ENCODE measurements around the gene PGBD1. TPM values are rescaled to one million over a fixed set of nuclear protein-coding genes. Genes with fewer than 3 reads are reported as not detected.
"Not testable (repeated sequence)": the region's sequence is repeated elsewhere in the genome, so short reads cannot be mapped to it uniquely, and the experiment has no call there.

The PGBD1 gene
- total RNA-seq, 2 donors from 2014 or later, result 7.3 to 8.3 TPM

DNA sequence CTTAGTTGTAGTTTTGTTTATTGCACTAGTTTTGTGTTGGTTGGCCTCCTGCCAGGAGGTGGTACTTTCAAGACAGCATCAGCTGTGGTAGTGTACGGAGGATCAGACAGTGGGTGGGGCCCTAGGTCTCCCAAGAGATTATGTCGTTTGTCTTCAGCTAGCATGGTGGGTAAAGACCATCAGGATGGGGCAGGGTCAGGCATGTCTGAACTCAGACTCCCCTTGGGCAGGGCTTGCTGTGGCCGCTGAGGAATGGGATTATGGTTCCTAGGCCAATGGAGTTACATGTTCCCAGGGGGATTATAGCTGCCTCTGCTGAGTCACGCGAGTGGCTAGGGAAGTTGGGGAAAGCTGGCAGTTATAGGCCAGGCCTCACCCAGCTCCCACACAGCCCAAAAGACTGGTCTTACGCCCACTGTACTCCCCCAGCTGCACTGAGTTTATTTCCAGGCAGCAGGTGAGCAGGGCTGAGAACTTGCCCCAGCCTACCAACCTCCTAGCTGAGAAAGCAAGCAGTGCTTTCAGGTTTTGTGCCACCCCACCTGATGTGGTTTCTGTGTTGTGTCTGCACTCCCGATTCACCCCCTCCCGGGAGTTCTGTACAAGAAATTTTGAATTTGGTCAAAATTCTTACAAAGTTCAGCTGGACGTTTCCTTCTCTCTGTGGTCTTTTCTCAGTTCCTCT, 29.9 kb downstream of the PGBD1 start:
- no peak overlapping the region for H3K27ac ChIP-seq
- ATAC-seq (ENCODE audit: insufficient number of reproducible peaks, low FRiP score, low read depth) (no peak), DNase-seq (ENCODE audit: low spot score) (no peak)
- H3K4me1 ChIP-seq (ENCODE audit: control insufficient read depth in 1 of 2, low read depth in 2 of 2), result no peaks in the 10 kb centered on the region
- no peaks in the 10 kb centered on the region for H3K27me3 ChIP-seq (replicated peaks; ENCODE audit: insufficient read depth)
- peaks cover 6% of the 10 kb centered on the region for H3K9me3 ChIP-seq
- H3K4me3 ChIP-seq, result no peak overlapping the region
- H3K36me3 ChIP-seq, result peaks cover 5% of the 10 kb centered on the region
- TF ChIP-seq, protein P1, sequence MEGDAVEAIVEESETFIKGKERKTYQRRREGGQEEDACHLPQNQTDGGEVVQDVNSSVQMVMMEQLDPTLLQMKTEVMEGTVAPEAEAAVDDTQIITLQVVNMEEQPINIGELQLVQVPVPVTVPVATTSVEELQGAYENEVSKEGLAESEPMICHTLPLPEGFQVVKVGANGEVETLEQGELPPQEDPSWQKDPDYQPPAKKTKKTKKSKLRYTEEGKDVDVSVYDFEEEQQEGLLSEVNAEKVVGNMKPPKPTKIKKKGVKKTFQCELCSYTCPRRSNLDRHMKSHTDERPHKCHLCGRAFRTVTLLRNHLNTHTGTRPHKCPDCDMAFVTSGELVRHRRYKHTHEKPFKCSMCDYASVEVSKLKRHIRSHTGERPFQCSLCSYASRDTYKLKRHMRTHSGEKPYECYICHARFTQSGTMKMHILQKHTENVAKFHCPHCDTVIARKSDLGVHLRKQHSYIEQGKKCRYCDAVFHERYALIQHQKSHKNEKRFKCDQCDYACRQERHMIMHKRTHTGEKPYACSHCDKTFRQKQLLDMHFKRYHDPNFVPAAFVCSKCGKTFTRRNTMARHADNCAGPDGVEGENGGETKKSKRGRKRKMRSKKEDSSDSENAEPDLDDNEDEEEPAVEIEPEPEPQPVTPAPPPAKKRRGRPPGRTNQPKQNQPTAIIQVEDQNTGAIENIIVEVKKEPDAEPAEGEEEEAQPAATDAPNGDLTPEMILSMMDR (IDR thresholded peaks at IDR 0.05), result no peak

DNA sequence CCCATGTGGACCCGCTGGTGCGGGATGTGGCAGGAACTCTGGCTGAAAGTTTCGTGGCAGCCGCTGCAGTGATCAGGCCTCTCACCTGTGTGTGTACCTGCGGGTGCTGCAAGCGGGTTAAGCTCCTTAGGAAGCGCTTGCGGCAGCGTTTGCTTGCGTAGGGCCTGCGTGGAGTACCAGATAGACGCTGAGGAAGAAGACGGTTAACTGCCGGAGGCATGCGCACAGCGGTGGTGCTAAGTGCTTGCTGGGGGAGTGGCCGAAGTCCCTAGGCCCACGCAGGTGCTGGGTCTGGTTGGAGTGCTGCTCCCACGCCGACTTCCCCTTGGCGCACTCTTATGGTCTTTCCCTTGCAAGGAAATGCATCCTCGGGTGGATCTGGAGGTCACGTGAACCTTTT, 31.6 kb downstream of the PGBD1 start:
- peaks cover 5% of the 10 kb centered on the region for H3K36me3 ChIP-seq
- H3K27me3 ChIP-seq (replicated peaks; ENCODE audit: insufficient read depth), result no peaks in the 10 kb centered on the region
- no peak overlapping the region for H3K4me3 ChIP-seq
- TF ChIP-seq, protein P1 (IDR thresholded peaks at IDR 0.05), result no peak
- H3K4me1 ChIP-seq (ENCODE audit: control insufficient read depth in 1 of 2, low read depth in 2 of 2), result no peaks in the 10 kb centered on the region
- no peak overlapping the region for H3K27ac ChIP-seq
- H3K9me3 ChIP-seq, result peaks cover 4% of the 10 kb centered on the region
- ATAC-seq (ENCODE audit: insufficient number of reproducible peaks, low FRiP score, low read depth), result no peak
- no peak for DNase-seq (ENCODE audit: low spot score)

DNA sequence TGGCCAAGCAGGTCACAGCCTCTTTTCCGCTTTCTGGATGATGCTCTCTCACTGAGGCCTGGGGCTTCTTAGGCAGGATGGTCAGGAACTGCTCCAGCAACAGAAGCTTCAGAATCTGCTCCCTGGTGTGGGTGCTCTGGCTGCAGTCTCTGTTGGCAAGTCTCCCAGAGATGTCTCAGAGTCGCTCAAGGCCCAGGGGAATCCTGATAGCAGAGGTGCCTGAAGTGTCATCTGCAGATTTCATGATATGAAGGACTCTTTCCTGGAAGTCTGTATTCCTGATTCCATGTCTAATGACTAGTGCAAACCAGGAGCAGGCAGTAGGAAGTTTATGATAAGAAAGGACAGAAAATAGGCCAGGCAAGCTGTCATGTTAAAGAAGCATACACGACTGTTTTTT, 34.3 kb downstream of the PGBD1 start:
- ATAC-seq (ENCODE audit: insufficient number of reproducible peaks, low FRiP score, low read depth) (no peak), DNase-seq (ENCODE audit: low spot score) (no peak)
- Histone ChIP-seq H3K4me1 (ENCODE audit: control insufficient read depth in 1 of 2, low read depth in 2 of 2) (no peaks in the 10 kb centered on the region), H3K9me3 (no peaks in the 10 kb centered on the region), H3K4me3 (no peak overlapping the region), H3K27me3 (replicated peaks; ENCODE audit: insufficient read depth) (no peaks in the 10 kb centered on the region), H3K27ac (no peak overlapping the region), H3K36me3 (peaks cover 5% of the 10 kb centered on the region)
- TF ChIP-seq, protein P1 (IDR thresholded peaks at IDR 0.05), result no peak

DNA sequence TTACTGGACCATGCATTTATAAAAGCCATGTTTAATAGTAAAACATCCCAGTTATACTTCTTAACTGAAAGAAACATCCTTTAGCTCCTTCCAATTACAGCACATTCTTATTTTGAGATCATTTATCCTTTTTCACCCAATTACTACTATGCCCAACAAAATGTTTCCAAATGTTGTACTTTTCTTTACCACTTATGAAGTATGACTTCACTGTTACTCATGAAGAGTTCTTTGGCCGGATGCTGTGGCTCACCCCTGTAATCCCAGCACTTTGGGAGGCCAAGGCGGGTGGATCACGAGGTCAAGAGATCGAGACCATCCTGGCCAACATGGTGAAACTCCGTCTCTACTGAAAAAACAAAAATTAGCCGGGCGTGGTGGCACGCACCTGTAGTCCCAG, 36.5 kb downstream of the PGBD1 start:
- H3K27me3 ChIP-seq (replicated peaks; ENCODE audit: insufficient read depth); H3K4me1 ChIP-seq (ENCODE audit: control insufficient read depth in 1 of 2, low read depth in 2 of 2); H3K36me3 ChIP-seq; ATAC-seq (ENCODE audit: insufficient number of reproducible peaks, low FRiP score, low read depth); H3K27ac ChIP-seq; H3K4me3 ChIP-seq; DNase-seq (ENCODE audit: low spot score); H3K9me3 ChIP-seq: not testable (repeated sequence)

DNA sequence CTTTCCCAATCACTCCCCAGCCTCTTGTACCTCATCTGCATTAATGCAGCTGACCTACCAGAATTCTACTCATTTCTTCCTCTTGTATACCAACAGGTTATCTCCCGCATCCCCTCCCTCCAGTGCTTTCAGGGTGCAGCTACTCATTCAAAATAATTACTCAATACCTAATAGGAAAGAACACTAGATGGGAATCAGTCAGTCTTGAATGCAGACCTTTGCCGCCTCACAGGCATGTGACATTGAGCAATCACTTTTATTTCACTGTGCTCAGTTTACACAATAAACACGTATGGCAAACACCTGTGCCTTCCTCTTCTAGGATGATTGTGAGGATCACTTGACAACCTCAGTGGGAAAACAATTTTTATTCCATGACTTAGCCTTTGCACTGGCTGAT, 41.3 kb downstream of the PGBD1 start:
- peaks cover 26% of the 10 kb centered on the region for H3K36me3 ChIP-seq
- H3K4me3 ChIP-seq, result no peak overlapping the region
- TF ChIP-seq, protein P1 (IDR thresholded peaks at IDR 0.05), result no peak
- DNase-seq (ENCODE audit: low spot score) (no peak), ATAC-seq (ENCODE audit: insufficient number of reproducible peaks, low FRiP score, low read depth) (no peak)
- H3K9me3 ChIP-seq, result peaks cover 17% of the 10 kb centered on the region
- H3K27me3 ChIP-seq (replicated peaks; ENCODE audit: insufficient read depth), result no peaks in the 10 kb centered on the region
- no peaks in the 10 kb centered on the region for H3K4me1 ChIP-seq (ENCODE audit: control insufficient read depth in 1 of 2, low read depth in 2 of 2)
- no peak overlapping the region for H3K27ac ChIP-seq

Data from thoracic aorta (tissue), 2 donors.